ENCODE results near the gene CALB2.

Gene CALB2

GRCh38 chr16:71376465-71377157, 18.1 kb downstream of the CALB2 start:
- TF ChIP-seq, protein P1, sequence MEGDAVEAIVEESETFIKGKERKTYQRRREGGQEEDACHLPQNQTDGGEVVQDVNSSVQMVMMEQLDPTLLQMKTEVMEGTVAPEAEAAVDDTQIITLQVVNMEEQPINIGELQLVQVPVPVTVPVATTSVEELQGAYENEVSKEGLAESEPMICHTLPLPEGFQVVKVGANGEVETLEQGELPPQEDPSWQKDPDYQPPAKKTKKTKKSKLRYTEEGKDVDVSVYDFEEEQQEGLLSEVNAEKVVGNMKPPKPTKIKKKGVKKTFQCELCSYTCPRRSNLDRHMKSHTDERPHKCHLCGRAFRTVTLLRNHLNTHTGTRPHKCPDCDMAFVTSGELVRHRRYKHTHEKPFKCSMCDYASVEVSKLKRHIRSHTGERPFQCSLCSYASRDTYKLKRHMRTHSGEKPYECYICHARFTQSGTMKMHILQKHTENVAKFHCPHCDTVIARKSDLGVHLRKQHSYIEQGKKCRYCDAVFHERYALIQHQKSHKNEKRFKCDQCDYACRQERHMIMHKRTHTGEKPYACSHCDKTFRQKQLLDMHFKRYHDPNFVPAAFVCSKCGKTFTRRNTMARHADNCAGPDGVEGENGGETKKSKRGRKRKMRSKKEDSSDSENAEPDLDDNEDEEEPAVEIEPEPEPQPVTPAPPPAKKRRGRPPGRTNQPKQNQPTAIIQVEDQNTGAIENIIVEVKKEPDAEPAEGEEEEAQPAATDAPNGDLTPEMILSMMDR (IDR thresholded peaks at IDR 0.05), result no peak
- TF ChIP-seq ZFX (IDR thresholded peaks at IDR 0.05; ENCODE audit: borderline replicate concordance), result no peak

GRCh38 chr16:71379711-71380110, 21.2 kb downstream of the CALB2 start:
- TF ChIP-seq ZFX (IDR thresholded peaks at IDR 0.05; ENCODE audit: borderline replicate concordance), result no peak
- TF ChIP-seq, protein P1 (IDR thresholded peaks at IDR 0.05), result no peak
- no peak overlapping the region for H3K27ac ChIP-seq

More at GRCh38 chr16:71376465-71377157, 18.1 kb downstream of the CALB2 start:
- no peak overlapping the region for H3K27ac ChIP-seq

DNA sequence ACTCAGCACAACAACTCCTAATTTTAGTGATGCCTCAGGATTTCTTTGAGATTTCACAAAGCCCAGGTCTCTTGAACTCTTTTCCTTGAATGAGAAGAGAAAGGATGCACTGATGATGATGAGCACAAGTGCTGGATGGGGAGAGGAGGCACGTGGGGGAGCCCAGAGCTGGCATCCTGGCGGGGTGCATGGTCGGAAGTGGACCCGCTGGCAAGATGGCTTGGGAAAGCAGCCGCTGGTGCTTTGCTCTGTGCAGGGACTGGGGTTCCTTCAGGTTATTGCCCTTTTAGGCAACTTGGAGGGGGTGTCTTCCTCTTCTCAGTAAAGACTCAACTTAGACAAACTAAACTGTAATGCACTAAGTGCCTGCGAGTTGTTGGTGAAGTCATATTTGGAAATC, 22.3 kb downstream of the CALB2 start:
- H3K27ac ChIP-seq, result no peak overlapping the region
- TF ChIP-seq, protein P1 (IDR thresholded peaks at IDR 0.05), result no peak
- no peak for TF ChIP-seq ZFX (IDR thresholded peaks at IDR 0.05; ENCODE audit: borderline replicate concordance)

GRCh38 chr16:71383054-71383773, 24.7 kb downstream of the CALB2 start:
- TF ChIP-seq, protein P1 (IDR thresholded peaks at IDR 0.05), result no peak
- no peak for TF ChIP-seq ZFX (IDR thresholded peaks at IDR 0.05; ENCODE audit: borderline replicate concordance)
- no peak overlapping the region for H3K27ac ChIP-seq

DNA sequence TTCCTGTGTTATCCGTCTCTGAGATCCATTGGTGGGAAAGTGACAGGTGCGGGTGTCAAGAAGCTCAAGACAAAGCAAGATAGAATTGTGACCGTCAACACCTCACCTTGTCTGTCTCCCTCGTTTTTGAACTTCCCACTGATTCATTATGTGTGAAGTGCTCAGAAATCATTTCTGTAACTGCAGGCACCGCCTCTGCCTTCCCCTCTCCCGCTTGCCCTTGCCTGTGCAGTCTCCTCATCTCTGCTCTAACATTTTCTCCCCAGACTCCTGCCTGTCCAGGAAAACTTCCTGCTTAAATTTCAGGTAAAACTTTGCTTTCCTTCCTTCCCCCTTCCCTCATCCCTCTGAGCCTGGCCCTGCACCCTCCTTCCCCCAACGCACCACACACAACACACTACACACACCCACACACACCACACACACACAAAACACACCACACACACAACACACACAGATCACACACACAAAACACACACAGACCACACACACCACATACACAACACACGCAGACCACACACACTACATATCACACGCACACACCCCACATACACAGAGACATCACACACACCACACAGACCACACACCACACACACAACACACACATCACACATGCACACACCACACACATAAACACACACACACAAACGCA, 25.7 kb downstream of the CALB2 start:
- no peak overlapping the region for H3K27ac ChIP-seq
- TF ChIP-seq, protein P1 (IDR thresholded peaks at IDR 0.05), result no peak
- TF ChIP-seq ZFX (IDR thresholded peaks at IDR 0.05; ENCODE audit: borderline replicate concordance), result no peak

DNA sequence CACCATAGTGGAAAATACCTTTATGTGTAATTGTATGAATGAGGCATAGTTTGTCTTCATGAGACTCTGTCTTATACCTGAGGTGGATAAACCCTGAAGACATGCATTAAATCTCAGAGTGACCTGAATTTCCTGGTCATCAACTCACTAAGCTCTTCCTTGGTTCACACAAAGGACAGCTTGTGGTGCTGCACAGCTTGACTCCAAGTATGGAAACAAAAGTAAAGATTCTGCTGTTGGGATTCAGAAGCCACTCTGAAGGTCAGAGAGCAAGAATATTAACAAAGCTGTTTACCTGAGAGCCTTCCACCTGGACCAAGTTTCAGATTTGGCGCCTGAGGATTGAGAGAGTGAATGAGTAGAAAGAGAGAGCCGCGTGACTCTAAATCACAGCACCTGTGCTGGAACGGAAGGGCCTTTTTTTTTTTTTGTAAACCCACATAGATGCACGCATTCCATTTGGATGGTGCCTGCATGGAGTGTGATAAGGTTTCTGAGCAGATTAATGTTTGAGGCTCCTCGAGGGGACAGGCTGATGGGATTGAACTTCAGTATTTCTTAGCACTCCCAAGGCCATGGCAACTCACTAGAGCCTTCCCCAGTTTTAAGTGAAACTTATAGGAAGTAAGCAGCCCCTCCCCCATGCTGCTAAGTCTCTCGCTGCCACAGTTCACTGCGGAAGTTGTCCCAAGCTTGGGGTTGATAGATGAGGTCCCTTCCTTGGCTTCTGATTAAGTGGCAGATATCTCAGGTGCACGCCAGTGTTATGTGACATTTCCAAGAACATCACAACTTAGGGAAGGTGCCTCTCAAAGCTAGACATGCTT, 28.7 kb downstream of the CALB2 start:
- no peak for TF ChIP-seq ZFX (IDR thresholded peaks at IDR 0.05; ENCODE audit: borderline replicate concordance)
- TF ChIP-seq, protein P1 (IDR thresholded peaks at IDR 0.05), result no peak
- H3K27ac ChIP-seq, result no peak overlapping the region

All from 22Rv1 (cell line).